K562 (cell line): Measurements from ENCODE around the gene TSPOAP1. TPM values are rescaled to one million over a fixed set of nuclear protein-coding genes. Genes with fewer than 3 reads are reported as not detected.

ENCODE experiments used
- C11orf30 ChIP-seq: fragments of 450-650 bp; IDR thresholded peaks from 2 replicates; pipeline ENCODE4 v1.6.1; 2016; ENCODE audit warnings: low read depth, mild to moderate bottlenecking
- DPF2 ChIP-seq: fragments of 450-650 bp; IDR thresholded peaks from 2 replicates; pipeline ENCODE4 v1.6.1; 2016
- FOXP4 ChIP-seq: sonication (generic); formaldehyde crosslinking; IDR thresholded peaks from 2 replicates; pipeline ENCODE4 v1.8.0; 2022; ENCODE audit warnings: mild to moderate bottlenecking, missing genetic modification reagents, borderline replicate concordance
- GTF2B ChIP-seq: IDR thresholded peaks from 2 replicates; pipeline ENCODE4 v1.6.1; 2011; ENCODE audit not compliant: insufficient read length; ENCODE audit errors: extremely low read depth
- HMG20A ChIP-seq: fragments of 450-650 bp; formaldehyde crosslinking; conservative IDR thresholded peaks from 2 replicates; pipeline ENCODE4 v1.4.0; 2020; ENCODE audit warnings: mild to moderate bottlenecking, mixed read lengths
- HMG20B ChIP-seq: fragments of 250-450 bp; sonication (Bioruptor Pico); IDR thresholded peaks from 2 replicates; pipeline ENCODE4 v1.5.0; 2021; ENCODE audit warnings: mild to moderate bottlenecking
- RNF2 ChIP-seq: sonication (generic); IDR thresholded peaks from 2 replicates; pipeline ENCODE4 v1.6.1; 2016
- SMC3 ChIP-seq: conservative IDR thresholded peaks from 2 replicates; pipeline ENCODE4 v1.6.1; 2011; ENCODE audit warnings: low read depth, low read length, improper control_type of control experiment; ENCODE audit not compliant: insufficient read depth
- TCF7L2 ChIP-seq: fragments of 150-350 bp; IDR thresholded peaks from 2 replicates; pipeline ENCODE4 v1.6.1; 2016; ENCODE audit warnings: low read depth, mild to moderate bottlenecking, low read length, moderate library complexity
- TRIM24 ChIP-seq, 2 experiments: fragments of 450-650 bp; IDR thresholded peaks; 2 replicates each; pipeline ENCODE4 v1.6.1; 2016
- ZBTB2 ChIP-seq: fragments of 450-650 bp; IDR thresholded peaks from 2 replicates; pipeline ENCODE4 v1.6.1; 2016; ENCODE audit warnings: antibody characterized with exemption
- ZNF217 ChIP-seq: sonication (generic); formaldehyde crosslinking; IDR thresholded peaks from 2 replicates; pipeline ENCODE4 v1.8.0; 2022; ENCODE audit warnings: mild to moderate bottlenecking, missing genetic modification reagents
- ZNF224 ChIP-seq: sonication (generic); formaldehyde crosslinking; IDR thresholded peaks from 2 replicates; pipeline ENCODE4 v1.8.0; 2022; ENCODE audit warnings: mild to moderate bottlenecking, missing genetic modification reagents
- ZNF445 ChIP-seq: fragments of 250-450 bp; sonication (Bioruptor Pico); IDR thresholded peaks from 2 replicates; pipeline ENCODE4 v1.4.0; 2020; ENCODE audit warnings: low read depth, mild to moderate bottlenecking, moderate library complexity
- ZNF551 ChIP-seq: fragments of 250-450 bp; sonication (Bioruptor Pico); IDR thresholded peaks from 2 replicates; pipeline ENCODE4 v1.5.0; 2021; ENCODE audit warnings: mild to moderate bottlenecking, moderate library complexity
- ZNF76 ChIP-seq: fragments of 250-450 bp; sonication (Bioruptor Pico); IDR thresholded peaks from 2 replicates; pipeline ENCODE4 v1.4.0; 2020; ENCODE audit warnings: mild to moderate bottlenecking, moderate library complexity, borderline replicate concordance
- ZNF766 ChIP-seq: fragments of 200-800 bp; sonication (Bioruptor generic); conservative IDR thresholded peaks from 2 replicates; pipeline ENCODE4 v1.6.1; 2016; ENCODE audit warnings: missing genetic modification characterization, missing compliant biosample characterization
- ZNF780A ChIP-seq: fragments of 250-450 bp; sonication (Bioruptor Pico); IDR thresholded peaks from 2 replicates; pipeline ENCODE4 v1.5.0; 2021; ENCODE audit warnings: mild to moderate bottlenecking
- polyA plus RNA-seq, 8 experiments: library from polyadenylated mRNA; depleted of rRNA in 4 of 8; stranded (reverse) in 5 of 8; unstranded in 3 of 8; fragments of >200 nt; fragmentation: Nextera tagmentation in 2 of 8; fragmentation: Illumina TruSeq in 1 of 8; extraction: Ambion mirVana in 2 of 8; extraction: Trizol in 1 of 8; gene quantifications; 2 replicates each; pipeline versions ENCODE4 v1.2.1 to v1.2.3, GENCODE V29; 2011 to 2014; ENCODE audit warnings: inconsistent platforms in 1 of 8, missing spikeins in 1 of 8
- total RNA-seq, 7 experiments: library from RNA; depleted of rRNA in 6 of 7; stranded (reverse); fragments of >200 nt in 6 of 7; fragmentation: Illumina TruSeq in 2 of 7; extraction: Trizol in 2 of 7; gene quantifications; 2 replicates each; pipeline versions ENCODE4 v1.2.1 to v1.2.3, GENCODE V29; 2011 to 2021; ENCODE audit warnings: low replicate concordance in 1 of 7
- TF ChIP-seq, protein P1 (sequence below): IDR thresholded peaks from 2 replicates; pipeline ENCODE4 v1.6.1; 2014; ENCODE audit warnings: antibody characterized with exemption
- TF ChIP-seq, protein P2 (sequence below): fragments of 450-650 bp; formaldehyde crosslinking; IDR thresholded peaks from 2 replicates; pipeline ENCODE4 v1.4.0; 2022; ENCODE audit warnings: missing genetic modification characterization
- TF ChIP-seq, protein P3 (sequence below): fragments of 450-650 bp; formaldehyde crosslinking; conservative IDR thresholded peaks from 2 replicates; pipeline ENCODE4 v1.4.0; 2022; ENCODE audit warnings: mild to moderate bottlenecking, missing genetic modification characterization

Gene TSPOAP1
- total and polyA plus RNA-seq, 9 of the 15 experiments (the other 6 are each of a cell fraction or from before 2014, with no cell fraction given) = 0.87 to 3.9 (median 1.8) TPM; not detected in 2

DNA sequence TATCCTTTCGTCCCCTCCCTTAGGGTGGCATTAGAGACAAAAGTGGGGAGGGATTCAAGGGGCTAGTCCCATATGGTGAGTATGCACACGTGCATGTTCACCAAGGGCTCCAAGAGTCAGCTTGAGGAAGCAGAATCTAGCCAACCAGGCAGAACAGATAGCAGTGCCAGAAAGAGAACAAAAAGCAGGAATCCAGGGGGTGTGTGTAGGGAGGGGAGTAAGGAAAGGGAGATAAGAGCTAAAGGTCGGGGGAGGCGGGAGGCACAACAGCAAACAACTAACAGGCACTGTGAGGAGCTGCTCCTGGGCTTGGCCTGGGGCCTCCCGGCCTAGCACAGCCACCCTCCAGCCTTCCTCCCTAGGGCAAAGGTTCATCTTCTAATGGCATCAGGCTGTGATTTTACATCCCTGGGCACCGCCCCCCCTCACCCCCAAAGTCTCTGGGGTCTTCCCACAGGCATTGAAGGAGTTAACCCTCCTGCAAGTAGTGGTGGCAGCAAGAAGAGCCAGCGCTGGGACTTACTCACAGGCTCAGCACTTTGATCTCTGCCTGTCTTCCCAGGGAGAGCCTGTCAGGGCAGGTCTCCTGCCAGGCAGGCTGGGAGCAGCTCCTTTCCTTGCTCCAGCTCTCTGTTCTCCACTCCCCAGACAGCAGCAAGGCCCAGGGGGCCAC, 35.8 kb upstream of the TSPOAP1 start (continued):
- TF ChIP-seq ZNF766 (CRISPR knock-in tag) = peak; percentile 74
- no peak for TF ChIP-seq HMG20B (CRISPR knock-in tag)
- no peak for TF ChIP-seq SMC3
- TF ChIP-seq HMG20A (CRISPR knock-in tag) = no peak
- no peak for TF ChIP-seq TCF7L2
- TF ChIP-seq ZBTB2 = peak; percentile 86
- TF ChIP-seq FOXP4 (CRISPR knock-in tag) = no peak
- TF ChIP-seq, protein P1, sequence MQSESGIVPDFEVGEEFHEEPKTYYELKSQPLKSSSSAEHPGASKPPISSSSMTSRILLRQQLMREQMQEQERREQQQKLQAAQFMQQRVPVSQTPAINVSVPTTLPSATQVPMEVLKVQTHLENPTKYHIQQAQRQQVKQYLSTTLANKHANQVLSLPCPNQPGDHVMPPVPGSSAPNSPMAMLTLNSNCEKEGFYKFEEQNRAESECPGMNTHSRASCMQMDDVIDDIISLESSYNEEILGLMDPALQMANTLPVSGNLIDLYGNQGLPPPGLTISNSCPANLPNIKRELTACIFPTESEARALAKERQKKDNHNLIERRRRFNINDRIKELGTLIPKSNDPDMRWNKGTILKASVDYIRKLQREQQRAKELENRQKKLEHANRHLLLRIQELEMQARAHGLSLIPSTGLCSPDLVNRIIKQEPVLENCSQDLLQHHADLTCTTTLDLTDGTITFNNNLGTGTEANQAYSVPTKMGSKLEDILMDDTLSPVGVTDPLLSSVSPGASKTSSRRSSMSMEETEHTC = no peak
- TF ChIP-seq TRIM24 (IDR thresholded peaks at IDR 0.05) = peak; percentile 76 to 83
- no peak for TF ChIP-seq ZNF445
- TF ChIP-seq ZNF217 (CRISPR knock-in tag) = no peak
- TF ChIP-seq ZNF76 = no peak
- TF ChIP-seq, protein P2, sequence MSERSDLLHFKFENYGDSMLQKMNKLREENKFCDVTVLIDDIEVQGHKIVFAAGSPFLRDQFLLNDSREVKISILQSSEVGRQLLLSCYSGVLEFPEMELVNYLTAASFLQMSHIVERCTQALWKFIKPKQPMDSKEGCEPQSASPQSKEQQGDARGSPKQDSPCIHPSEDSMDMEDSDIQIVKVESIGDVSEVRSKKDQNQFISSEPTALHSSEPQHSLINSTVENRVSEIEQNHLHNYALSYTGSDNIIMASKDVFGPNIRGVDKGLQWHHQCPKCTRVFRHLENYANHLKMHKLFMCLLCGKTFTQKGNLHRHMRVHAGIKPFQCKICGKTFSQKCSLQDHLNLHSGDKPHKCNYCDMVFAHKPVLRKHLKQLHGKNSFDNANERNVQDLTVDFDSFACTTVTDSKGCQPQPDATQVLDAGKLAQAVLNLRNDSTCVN (CRISPR knock-in tag) = peak; percentile 51; the same call in 1 of the 2 replicates
- TF ChIP-seq ZNF224 (CRISPR knock-in tag) = no peak
- no peak for TF ChIP-seq ZNF780A (CRISPR knock-in tag)
- TF ChIP-seq GTF2B = no peak
- no peak for TF ChIP-seq C11orf30
- TF ChIP-seq, protein P3, sequence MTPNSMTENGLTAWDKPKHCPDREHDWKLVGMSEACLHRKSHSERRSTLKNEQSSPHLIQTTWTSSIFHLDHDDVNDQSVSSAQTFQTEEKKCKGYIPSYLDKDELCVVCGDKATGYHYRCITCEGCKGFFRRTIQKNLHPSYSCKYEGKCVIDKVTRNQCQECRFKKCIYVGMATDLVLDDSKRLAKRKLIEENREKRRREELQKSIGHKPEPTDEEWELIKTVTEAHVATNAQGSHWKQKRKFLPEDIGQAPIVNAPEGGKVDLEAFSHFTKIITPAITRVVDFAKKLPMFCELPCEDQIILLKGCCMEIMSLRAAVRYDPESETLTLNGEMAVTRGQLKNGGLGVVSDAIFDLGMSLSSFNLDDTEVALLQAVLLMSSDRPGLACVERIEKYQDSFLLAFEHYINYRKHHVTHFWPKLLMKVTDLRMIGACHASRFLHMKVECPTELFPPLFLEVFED (CRISPR knock-in tag) = peak; percentile 58; the same call in 1 of the 2 replicates
- no peak for TF ChIP-seq ZNF551 (CRISPR knock-in tag)
- TF ChIP-seq DPF2 = peak; percentile 94
- peak; percentile 77 for TF ChIP-seq RNF2
